GM12891 (cell line): ENCODE data around the gene PCNX1.

Source experiments
- PAX5 ChIP-seq: IDR thresholded peaks from 2 replicates; pipeline ENCODE4 v1.6.1; 2011; ENCODE audit warnings: low read length, moderate library complexity, mild to moderate bottlenecking; ENCODE audit not compliant: insufficient read depth, severe bottlenecking
- POLR2A ChIP-seq: IDR thresholded peaks from 2 replicates; pipeline ENCODE4 v1.6.1; 2011; ENCODE audit warnings: low read depth, low read length, control low read depth
- POLR2AphosphoS5 ChIP-seq: IDR thresholded peaks from 2 replicates; pipeline ENCODE4 v1.6.1; 2011; ENCODE audit warnings: low read depth, low read length, control low read depth
- POU2F2 ChIP-seq: IDR thresholded peaks from 2 replicates; pipeline ENCODE4 v1.6.1; 2011; ENCODE audit warnings: low read depth, mild to moderate bottlenecking, control low read depth, low read length, moderate library complexity
- SPI1 ChIP-seq: IDR thresholded peaks from 2 replicates; pipeline ENCODE4 v1.6.1; 2011; ENCODE audit warnings: low read depth, low read length, control low read depth
- TAF1 ChIP-seq: IDR thresholded peaks from 2 replicates; pipeline ENCODE4 v1.6.1; 2011; ENCODE audit warnings: low read depth, low read length, control low read depth

DNA sequence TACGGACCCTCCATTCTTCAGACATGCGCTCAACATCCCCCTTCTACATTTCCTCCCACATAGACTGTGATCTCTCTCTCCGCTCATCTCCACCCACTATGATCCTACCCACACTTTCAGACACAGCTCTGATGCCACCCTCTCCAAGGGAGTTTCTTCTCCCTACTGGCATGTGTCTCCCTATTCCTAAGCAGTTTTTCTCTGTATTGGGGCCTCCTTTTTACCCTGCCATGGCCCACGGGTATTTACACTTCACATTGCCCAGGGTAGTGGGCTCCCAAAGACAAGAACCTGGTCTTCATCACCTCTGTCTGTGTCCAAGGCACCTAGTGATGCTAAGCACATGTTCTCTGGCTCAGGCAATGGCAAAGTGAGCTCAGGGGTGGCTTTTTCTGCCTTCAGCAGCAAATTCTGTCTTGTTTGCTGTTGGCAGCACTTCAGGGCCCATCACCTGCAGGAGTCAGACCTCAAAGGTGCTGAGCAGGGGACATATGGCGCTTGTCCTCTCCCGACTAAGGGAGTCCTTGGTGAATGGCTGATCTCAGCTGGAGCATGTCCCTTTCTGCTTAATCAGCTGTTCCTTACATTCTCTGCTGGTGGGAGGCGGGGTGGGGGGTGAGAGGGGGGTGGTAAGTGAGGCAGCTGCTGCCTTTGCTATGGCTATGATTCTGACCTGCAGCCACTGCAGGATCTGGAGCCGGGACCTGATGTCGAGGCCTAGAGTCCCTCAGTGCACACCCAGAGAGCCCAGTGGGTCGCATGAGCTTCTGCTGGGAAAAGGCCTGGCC, 256.8 kb downstream of the PCNX1 start:
- no peak for TF ChIP-seq POLR2AphosphoS5
- TF ChIP-seq POLR2A, result no peak
- no peak for TF ChIP-seq SPI1
- no peak for TF ChIP-seq TAF1
- no peak for TF ChIP-seq POU2F2
- no peak for TF ChIP-seq PAX5
